ENCODE data around the gene SSTR3.

- TF ChIP-seq, protein P1, sequence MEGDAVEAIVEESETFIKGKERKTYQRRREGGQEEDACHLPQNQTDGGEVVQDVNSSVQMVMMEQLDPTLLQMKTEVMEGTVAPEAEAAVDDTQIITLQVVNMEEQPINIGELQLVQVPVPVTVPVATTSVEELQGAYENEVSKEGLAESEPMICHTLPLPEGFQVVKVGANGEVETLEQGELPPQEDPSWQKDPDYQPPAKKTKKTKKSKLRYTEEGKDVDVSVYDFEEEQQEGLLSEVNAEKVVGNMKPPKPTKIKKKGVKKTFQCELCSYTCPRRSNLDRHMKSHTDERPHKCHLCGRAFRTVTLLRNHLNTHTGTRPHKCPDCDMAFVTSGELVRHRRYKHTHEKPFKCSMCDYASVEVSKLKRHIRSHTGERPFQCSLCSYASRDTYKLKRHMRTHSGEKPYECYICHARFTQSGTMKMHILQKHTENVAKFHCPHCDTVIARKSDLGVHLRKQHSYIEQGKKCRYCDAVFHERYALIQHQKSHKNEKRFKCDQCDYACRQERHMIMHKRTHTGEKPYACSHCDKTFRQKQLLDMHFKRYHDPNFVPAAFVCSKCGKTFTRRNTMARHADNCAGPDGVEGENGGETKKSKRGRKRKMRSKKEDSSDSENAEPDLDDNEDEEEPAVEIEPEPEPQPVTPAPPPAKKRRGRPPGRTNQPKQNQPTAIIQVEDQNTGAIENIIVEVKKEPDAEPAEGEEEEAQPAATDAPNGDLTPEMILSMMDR (IDR thresholded peaks at IDR 0.05) = no peak
- TF ChIP-seq POLR2A (IDR thresholded peaks at IDR 0.05) = no peak
Measured at GRCh38 chr22:37167981-37168647, 44.2 kb downstream of the SSTR3 start.
